Measurements from ENCODE around the gene UROS.
A peak's percentile ranks its signal among the peaks of the same experiment; 100 is the strongest.

- TF ChIP-seq, protein P1, sequence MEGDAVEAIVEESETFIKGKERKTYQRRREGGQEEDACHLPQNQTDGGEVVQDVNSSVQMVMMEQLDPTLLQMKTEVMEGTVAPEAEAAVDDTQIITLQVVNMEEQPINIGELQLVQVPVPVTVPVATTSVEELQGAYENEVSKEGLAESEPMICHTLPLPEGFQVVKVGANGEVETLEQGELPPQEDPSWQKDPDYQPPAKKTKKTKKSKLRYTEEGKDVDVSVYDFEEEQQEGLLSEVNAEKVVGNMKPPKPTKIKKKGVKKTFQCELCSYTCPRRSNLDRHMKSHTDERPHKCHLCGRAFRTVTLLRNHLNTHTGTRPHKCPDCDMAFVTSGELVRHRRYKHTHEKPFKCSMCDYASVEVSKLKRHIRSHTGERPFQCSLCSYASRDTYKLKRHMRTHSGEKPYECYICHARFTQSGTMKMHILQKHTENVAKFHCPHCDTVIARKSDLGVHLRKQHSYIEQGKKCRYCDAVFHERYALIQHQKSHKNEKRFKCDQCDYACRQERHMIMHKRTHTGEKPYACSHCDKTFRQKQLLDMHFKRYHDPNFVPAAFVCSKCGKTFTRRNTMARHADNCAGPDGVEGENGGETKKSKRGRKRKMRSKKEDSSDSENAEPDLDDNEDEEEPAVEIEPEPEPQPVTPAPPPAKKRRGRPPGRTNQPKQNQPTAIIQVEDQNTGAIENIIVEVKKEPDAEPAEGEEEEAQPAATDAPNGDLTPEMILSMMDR (IDR thresholded peaks at IDR 0.05; ENCODE audit: poor library complexity, severe bottlenecking): peak; percentile 76
- TF ChIP-seq MXI1 (conservative IDR thresholded peaks at IDR 0.05; ENCODE audit: poor library complexity, severe bottlenecking) (no peak), EZH2 (IDR thresholded peaks at IDR 0.05; ENCODE audit: borderline replicate concordance, insufficient read depth, low read length, poor library complexity, severe bottlenecking) (no peak), REST (IDR thresholded peaks at IDR 0.05; ENCODE audit: borderline replicate concordance) (no peak), EP300 (conservative IDR thresholded peaks at IDR 0.05; ENCODE audit: poor library complexity, severe bottlenecking) (no peak), RAD21 (conservative IDR thresholded peaks at IDR 0.05) (peak; percentile 77), TAF1 (IDR thresholded peaks at IDR 0.05; ENCODE audit: low read depth) (no peak), POLR2AphosphoS5 (IDR thresholded peaks at IDR 0.05) (no peak)
Observed at GRCh38 chr10:125868372-125868975, 45.4 kb upstream of the UROS start.

All from neural cell (in vitro differentiated cells).